IgD-negative memory B cell (primary cell): ENCODE results near the gene LEF1. TPM values are rescaled to one million over a fixed set of nuclear protein-coding genes. Genes with fewer than 3 reads are reported as not detected.

Source experiments
- H3K27ac Mint-ChIP-seq, 3 donors: one replicate each; pipeline ENCODE4 v1.8.0; 2020 to 2022; ENCODE audit warnings: mild to moderate bottlenecking in 3 of 3, mixed read lengths in 3 of 3, moderate library complexity in 1 of 3
- H3K27me3 Mint-ChIP-seq: one replicate; pipeline ENCODE4 v1.8.0; 2021; ENCODE audit warnings: mixed read lengths
- H3K36me3 Mint-ChIP-seq: one replicate; pipeline ENCODE4 v1.8.0; 2020; ENCODE audit warnings: mild to moderate bottlenecking, mixed read lengths
- H3K4me1 Mint-ChIP-seq, 3 donors: one replicate each; pipeline ENCODE4 v1.8.0; 2020 to 2022; ENCODE audit warnings: mixed read lengths in 3 of 3, mild to moderate bottlenecking in 1 of 3
- H3K4me3 Mint-ChIP-seq, 4 donors: one replicate each; pipeline ENCODE4 v1.8.0; 2020 to 2022; ENCODE audit warnings: mild to moderate bottlenecking in 4 of 4, mixed read lengths in 4 of 4, moderate library complexity in 3 of 4
- H3K9me3 Mint-ChIP-seq, 3 donors: one replicate each; pipeline ENCODE4 v1.8.0; 2020 to 2021; ENCODE audit warnings: mixed read lengths in 3 of 3, mild to moderate bottlenecking in 1 of 3
- polyA plus RNA-seq: library from polyadenylated mRNA; unstranded; fragments of 300-500 nt; fragmentation: Illumina TruSeq; gene quantifications from one replicate; pipeline ENCODE4 v1.2.3, GENCODE V29; 2021

LEF1 gene
- polyA plus RNA-seq, 1 donor from 2014 or later: 14.5 TPM

DNA sequence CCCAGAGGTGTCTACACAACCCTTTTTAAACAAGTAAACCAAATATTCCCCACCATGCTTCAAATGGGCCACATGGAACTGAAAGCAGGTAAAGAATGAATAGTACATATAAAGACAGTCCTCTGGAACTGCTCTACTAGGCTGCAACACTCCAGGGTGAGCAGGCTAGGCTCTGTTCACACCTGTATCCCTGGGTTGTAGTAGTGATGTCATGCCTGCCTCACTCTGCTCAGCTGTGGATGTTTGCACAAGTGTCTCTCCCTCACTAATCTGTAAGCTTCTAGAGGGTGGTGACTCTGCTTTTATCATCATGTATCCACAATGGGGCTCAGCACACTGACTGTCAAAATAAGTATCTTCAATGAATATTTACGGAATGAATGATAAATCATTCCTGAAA is 20.4 kb downstream of the LEF1 start:
- Mint-ChIP-seq H3K36me3 (no peaks in the 10 kb centered on the region), H3K27me3 (peaks cover 10% of the 10 kb centered on the region), H3K4me3 (no peak overlapping the region), H3K9me3 (no peaks in the 10 kb centered on the region), H3K4me1 (no peaks in the 10 kb centered on the region), H3K27ac (no peak overlapping the region)

DNA sequence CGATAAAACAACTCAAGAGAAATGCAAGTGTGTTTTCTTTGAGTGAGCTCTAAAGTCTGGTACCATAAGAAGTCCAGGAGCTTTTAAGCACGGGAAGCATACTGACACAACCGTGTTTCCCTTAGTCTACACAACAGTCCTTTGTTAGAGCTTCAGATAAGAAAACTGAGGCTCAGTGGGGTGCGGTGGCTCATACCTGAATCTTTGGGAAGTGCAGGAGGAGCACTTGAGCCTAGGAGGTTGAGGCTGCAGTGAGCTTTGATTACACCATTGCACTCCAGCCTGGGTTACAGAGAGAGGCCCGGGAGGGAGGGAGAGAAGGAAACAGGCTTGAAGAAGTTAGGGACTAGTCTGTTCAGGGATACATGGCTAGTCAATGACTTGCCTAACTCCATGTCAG is 21.9 kb downstream of the LEF1 start:
- Mint-ChIP-seq H3K36me3 (no peaks in the 10 kb centered on the region), H3K9me3 (no peaks in the 10 kb centered on the region), H3K27me3 (peaks cover 6% of the 10 kb centered on the region), H3K4me1 (no peaks in the 10 kb centered on the region), H3K27ac (no peak overlapping the region), H3K4me3 (no peak overlapping the region)

- Mint-ChIP-seq H3K27me3 (peaks cover 5% of the 10 kb centered on the region), H3K9me3 (no peaks in the 10 kb centered on the region), H3K4me3 (no peak overlapping the region), H3K27ac (peak overlapping the region in 1 of 3 donors; percentile 50), H3K4me1 (peaks cover 0 to 1% (median 0%) of the 10 kb centered on the region in 3 donors), H3K36me3 (peaks cover under 1% of the 10 kb centered on the region)
Observed at GRCh38 chr4:108146336-108146735, 22.4 kb downstream of the LEF1 start.

GRCh38 chr4:108144451-108144850 is 24.3 kb downstream of the LEF1 start:
- Mint-ChIP-seq H3K4me1 (peaks cover 0 to 3% (median 0%) of the 10 kb centered on the region in 3 donors), H3K4me3 (no peak overlapping the region), H3K27me3 (peaks cover 5% of the 10 kb centered on the region), H3K27ac (no peak overlapping the region), H3K9me3 (no peaks in the 10 kb centered on the region), H3K36me3 (peaks cover 3% of the 10 kb centered on the region)

DNA sequence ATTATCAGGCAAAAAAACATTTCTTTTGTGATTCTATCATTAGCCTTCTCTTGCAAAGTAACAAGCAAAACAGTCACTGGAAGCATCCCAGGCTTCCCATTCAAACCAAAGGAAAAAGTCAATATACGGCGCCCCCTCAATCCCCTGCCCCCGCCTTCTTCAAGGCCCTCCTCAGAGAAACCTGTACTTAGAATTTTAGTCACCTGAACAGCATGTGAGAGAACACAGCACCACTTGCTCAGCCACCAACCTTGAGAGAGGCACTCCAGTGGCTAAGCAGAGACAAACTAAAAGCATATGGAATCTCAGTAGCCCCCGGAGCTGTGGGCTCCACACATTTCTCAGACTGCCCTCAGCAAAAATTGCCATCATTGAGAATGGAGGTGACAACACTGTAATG is 25.2 kb downstream of the LEF1 start:
- H3K4me1 Mint-ChIP-seq: peaks cover 0 to 3% (median 0%) of the 10 kb centered on the region in 3 donors
- H3K27me3 Mint-ChIP-seq: peaks cover 5% of the 10 kb centered on the region
- peak overlapping the region in 1 of 3 donors; percentile 11 for H3K27ac Mint-ChIP-seq
- H3K9me3 Mint-ChIP-seq: no peaks in the 10 kb centered on the region
- H3K4me3 Mint-ChIP-seq: no peak overlapping the region
- peaks cover 3% of the 10 kb centered on the region for H3K36me3 Mint-ChIP-seq

DNA sequence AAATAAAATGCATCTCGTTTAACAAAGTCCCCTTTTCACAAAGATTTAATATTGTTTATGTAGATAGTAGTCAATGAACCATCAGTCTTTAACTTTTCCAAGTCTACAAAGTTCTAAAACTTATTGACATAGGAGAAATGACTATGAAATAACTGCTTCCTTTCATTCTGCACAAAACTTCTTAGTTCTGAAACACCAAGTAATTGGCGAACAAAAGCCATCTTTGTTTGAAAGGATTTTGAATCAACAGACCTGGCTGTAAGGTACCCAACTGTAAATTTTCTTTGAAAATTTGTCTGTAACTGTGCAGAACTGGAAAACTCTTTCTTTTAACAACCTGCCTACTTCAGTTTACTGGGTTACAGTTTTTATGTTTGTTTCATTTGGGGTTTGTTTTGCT is 25.9 kb downstream of the LEF1 start:
- Mint-ChIP-seq H3K4me1 (peaks cover 0 to 3% (median 0%) of the 10 kb centered on the region in 3 donors), H3K27ac (no peak overlapping the region), H3K9me3 (no peaks in the 10 kb centered on the region), H3K27me3 (peaks cover 5% of the 10 kb centered on the region), H3K36me3 (peaks cover 3% of the 10 kb centered on the region), H3K4me3 (no peak overlapping the region)

DNA sequence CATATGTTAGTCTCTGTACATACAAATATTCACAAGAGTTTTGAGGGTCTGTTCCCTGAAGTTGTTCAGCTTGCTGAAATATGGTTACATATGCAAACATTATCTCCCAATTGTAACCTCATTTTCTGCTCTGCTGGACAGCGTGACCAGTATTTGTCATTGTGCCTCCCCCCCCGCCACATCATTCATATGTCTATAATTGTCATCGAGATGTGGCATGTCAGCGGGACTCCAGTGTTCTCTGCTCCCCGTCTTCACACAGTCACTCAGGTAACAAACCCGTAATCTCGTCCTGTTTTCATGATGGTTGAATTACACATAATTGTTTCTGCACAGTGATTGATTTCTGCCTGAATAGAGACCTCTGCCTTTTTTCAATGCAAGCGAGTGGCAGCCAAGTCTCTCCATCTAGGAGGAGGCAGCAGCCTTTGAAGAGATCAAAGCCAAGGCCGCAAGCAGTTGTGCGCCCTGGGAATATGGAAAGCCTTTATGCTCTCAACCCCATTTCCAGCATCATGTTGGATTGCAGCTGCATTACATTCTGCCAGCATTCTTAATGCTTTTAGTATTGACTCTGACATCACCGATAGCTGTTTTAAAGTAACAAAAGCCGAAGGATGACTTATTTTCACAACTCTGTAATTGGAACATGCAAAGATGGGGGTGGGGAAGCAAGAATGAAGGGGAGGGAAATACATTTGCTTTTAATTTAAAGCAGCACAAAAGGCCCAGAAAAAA is 27.4 kb downstream of the LEF1 start:
- H3K36me3 Mint-ChIP-seq: peaks cover 3% of the 10 kb centered on the region
- peaks cover 0 to 3% (median 0%) of the 10 kb centered on the region in 3 donors for H3K4me1 Mint-ChIP-seq

DNA sequence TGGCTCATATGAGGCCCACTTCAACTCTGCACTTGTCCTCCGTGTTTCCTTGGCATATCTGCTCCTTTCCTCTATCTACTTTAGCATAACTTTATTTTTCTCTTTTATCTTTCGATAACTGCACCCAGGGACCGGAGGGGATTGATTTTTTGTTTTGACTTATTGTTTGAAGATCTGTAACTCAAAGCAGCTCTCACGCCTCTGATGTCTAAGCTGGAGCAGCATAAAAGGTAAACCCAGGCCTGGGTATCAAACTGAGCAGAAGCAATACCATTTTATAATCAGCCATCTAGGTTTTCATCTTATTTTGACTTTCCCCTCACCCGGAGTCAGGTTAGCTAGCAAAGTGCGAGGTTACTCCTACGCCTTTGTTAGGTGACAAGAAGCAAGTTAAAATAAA is 28.4 kb downstream of the LEF1 start:
- peaks cover 0 to 3% (median 0%) of the 10 kb centered on the region in 3 donors for H3K4me1 Mint-ChIP-seq
- no peak overlapping the region for H3K4me3 Mint-ChIP-seq
- H3K27ac Mint-ChIP-seq: no peak overlapping the region
- no peaks in the 10 kb centered on the region for H3K9me3 Mint-ChIP-seq
- peaks cover 3% of the 10 kb centered on the region for H3K36me3 Mint-ChIP-seq
- peaks cover 5% of the 10 kb centered on the region for H3K27me3 Mint-ChIP-seq

More for the DNA sequence above, 27.4 kb downstream of the LEF1 start:
- Mint-ChIP-seq H3K4me3 (peak overlapping the region in 1 of 4 donors; percentile 28), H3K27me3 (peaks cover 5% of the 10 kb centered on the region), H3K27ac (no peak overlapping the region), H3K9me3 (no peaks in the 10 kb centered on the region)

GRCh38 chr4:108139089-108139488 is 29.6 kb downstream of the LEF1 start:
- H3K4me3 Mint-ChIP-seq: no peak overlapping the region
- peaks cover 0 to 3% (median 0%) of the 10 kb centered on the region in 3 donors for H3K4me1 Mint-ChIP-seq
- H3K27ac Mint-ChIP-seq: no peak overlapping the region
- peaks cover 6% of the 10 kb centered on the region for H3K27me3 Mint-ChIP-seq
- H3K36me3 Mint-ChIP-seq: peaks cover 3% of the 10 kb centered on the region
- no peaks in the 10 kb centered on the region for H3K9me3 Mint-ChIP-seq

DNA sequence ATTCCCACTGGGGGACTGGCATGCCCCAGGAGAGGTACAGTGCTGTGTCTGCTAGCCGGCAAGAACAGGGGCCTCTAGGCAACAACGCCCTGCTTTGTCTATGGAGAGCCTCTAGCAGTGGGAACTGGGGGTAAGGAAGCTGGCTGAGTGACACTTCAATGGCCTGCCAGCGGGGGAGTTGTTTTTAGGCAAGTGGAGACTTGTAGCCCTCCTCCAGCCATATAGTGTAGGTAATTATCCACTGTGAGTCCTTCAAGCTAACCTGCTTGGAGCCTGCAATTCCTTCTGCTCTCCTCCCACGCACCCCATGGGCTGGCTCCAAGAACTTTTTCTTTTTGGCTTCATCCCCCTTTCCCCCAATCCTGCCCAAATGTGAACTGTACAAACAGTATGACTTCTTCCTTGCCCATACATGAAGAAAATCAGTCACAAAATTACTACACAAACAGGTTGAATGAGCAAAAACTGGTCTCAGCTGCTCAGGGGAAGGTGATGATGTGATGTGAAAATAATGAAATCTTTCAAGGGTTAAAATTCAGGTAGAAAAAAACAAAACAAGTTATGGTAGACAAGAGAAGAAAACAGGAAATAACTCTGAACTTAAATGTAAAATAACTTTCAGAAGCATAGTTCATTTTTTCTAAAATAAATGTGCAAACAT is 33.1 kb downstream of the LEF1 start:
- no peaks in the 10 kb centered on the region for H3K9me3 Mint-ChIP-seq
- H3K4me3 Mint-ChIP-seq: no peak overlapping the region
- no peak overlapping the region for H3K27ac Mint-ChIP-seq
- no peaks in the 10 kb centered on the region for H3K4me1 Mint-ChIP-seq
- peaks cover 1% of the 10 kb centered on the region for H3K36me3 Mint-ChIP-seq
- peaks cover 11% of the 10 kb centered on the region for H3K27me3 Mint-ChIP-seq

DNA sequence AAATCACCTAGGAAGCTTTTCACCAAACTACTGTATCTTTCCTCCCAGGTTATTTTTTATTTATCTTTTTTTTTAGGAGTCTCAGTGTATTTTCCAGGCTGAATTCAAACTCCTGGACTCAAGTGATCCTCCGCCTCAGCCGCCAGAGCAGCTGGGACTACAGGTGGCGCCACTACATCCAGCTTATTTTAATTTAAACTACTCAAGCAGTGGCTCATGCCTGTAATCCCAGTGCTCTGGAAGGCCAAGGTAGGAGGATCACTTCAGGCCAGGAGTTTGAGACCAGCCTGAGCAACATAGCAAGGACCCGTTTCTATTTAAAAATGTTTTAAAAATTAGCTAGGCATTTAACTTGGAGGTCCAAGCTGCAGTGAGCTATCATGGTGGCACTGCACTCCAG is 37.8 kb downstream of the LEF1 start:
- no peaks in the 10 kb centered on the region for H3K36me3 Mint-ChIP-seq
- H3K4me1 Mint-ChIP-seq: peaks cover 0 to 4% (median 0%) of the 10 kb centered on the region in 3 donors
- no peaks in the 10 kb centered on the region for H3K9me3 Mint-ChIP-seq
- H3K27ac Mint-ChIP-seq: no peak overlapping the region
- no peak overlapping the region for H3K4me3 Mint-ChIP-seq
- peaks cover 11% of the 10 kb centered on the region for H3K27me3 Mint-ChIP-seq

DNA sequence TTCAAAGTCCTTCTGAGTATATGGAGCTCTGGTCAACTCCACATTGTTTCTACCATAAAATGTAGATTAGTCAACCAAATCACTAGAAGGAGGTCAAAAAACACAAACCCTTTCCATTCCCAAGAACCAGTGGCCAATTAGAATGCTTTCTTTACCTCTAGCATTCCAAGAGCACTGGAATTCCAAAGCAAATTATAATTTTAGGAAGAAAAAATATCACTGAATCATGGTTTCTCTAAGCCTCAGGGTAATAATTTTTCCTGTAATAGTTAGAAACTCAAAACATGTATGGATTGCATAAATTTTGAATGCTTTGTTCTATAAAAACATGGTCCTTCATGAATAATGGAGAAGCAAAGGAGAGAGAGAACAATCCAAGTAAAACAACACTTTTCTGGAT is 39.5 kb downstream of the LEF1 start:
- no peaks in the 10 kb centered on the region for H3K36me3 Mint-ChIP-seq
- H3K9me3 Mint-ChIP-seq: no peaks in the 10 kb centered on the region
- peaks cover 11% of the 10 kb centered on the region for H3K27me3 Mint-ChIP-seq
- H3K4me1 Mint-ChIP-seq: peaks cover 0 to 4% (median 0%) of the 10 kb centered on the region in 3 donors
- no peak overlapping the region for H3K4me3 Mint-ChIP-seq
- no peak overlapping the region for H3K27ac Mint-ChIP-seq

DNA sequence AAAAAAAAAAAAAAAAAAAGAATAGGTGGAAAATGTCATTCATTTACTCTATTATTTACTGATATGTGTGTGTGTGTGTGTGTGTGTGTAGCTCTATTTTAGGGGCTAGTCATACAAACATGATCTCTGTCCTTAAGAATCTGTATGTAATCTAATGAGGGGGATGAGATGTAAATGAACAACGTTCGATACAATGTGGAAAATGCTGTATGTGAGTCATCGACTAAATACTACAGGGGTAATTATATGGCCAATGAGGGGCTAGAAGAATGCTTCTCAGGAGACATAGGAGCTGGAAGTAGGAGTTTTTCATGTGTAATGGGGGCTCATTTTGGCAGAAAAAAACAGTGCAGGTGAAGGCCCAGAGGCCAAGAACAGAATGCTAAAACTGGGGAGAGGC is 41.9 kb downstream of the LEF1 start:
- no peak overlapping the region for H3K27ac Mint-ChIP-seq
- H3K4me1 Mint-ChIP-seq: peaks cover 0 to 4% (median 0%) of the 10 kb centered on the region in 3 donors
- H3K36me3 Mint-ChIP-seq: no peaks in the 10 kb centered on the region
- H3K27me3 Mint-ChIP-seq: peaks cover 2% of the 10 kb centered on the region
- no peaks in the 10 kb centered on the region for H3K9me3 Mint-ChIP-seq
- H3K4me3 Mint-ChIP-seq: no peak overlapping the region

DNA sequence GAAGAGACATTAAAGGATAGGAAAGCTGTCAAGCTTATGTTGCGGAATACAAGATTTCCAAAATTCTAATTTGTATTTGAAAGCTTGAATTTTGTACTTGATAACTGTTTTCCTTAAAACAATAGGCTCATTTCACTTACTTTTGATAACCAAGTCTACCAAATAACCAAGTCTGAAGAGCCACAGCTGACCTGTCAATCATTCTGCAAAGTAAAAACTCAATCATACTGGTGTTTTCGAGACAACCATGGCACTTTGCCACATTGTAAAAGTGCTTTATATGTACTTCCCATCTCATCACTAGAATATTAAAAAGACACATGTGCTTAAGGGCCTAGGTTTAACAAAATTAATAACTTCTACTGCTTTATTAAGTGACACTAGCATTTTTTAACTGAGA is 47.9 kb downstream of the LEF1 start:
- H3K27me3 Mint-ChIP-seq: peaks cover 2% of the 10 kb centered on the region
- H3K27ac Mint-ChIP-seq: no peak overlapping the region
- H3K9me3 Mint-ChIP-seq: no peaks in the 10 kb centered on the region
- no peaks in the 10 kb centered on the region for H3K36me3 Mint-ChIP-seq
- no peak overlapping the region for H3K4me3 Mint-ChIP-seq
- peaks cover 0 to 8% (median 3%) of the 10 kb centered on the region in 3 donors for H3K4me1 Mint-ChIP-seq

- H3K27me3 Mint-ChIP-seq: no peaks in the 10 kb centered on the region
- H3K36me3 Mint-ChIP-seq: no peaks in the 10 kb centered on the region
- peaks cover 3 to 10% (median 4%) of the 10 kb centered on the region in 3 donors for H3K4me1 Mint-ChIP-seq
- H3K4me3 Mint-ChIP-seq: no peak overlapping the region
- H3K27ac Mint-ChIP-seq: no peak overlapping the region
- no peaks in the 10 kb centered on the region for H3K9me3 Mint-ChIP-seq
Observed at GRCh38 chr4:108119199-108119800, 49.4 kb downstream of the LEF1 start.
